SK-N-SH treated with all-trans-retinoic acid at 6 μM for 48 hours (cell line): Measurements from ENCODE around the gene SCYGR3.

Experiments
- ARNTL ChIP-seq: fragments of 450-650 bp; formaldehyde crosslinking; IDR thresholded peaks from 2 replicates; pipeline ENCODE4 v1.5.0; 2020; ENCODE audit warnings: low read depth, mild to moderate bottlenecking, moderate library complexity, borderline replicate concordance
- BACH2 ChIP-seq: fragments of 250-450 bp; sonication (Bioruptor Pico); IDR thresholded peaks from 2 replicates; pipeline ENCODE4 v1.9.0; 2021; ENCODE audit warnings: mild to moderate bottlenecking, borderline replicate concordance
- CREB5 ChIP-seq: fragments of 250-450 bp; sonication (Bioruptor Pico); IDR thresholded peaks from 2 replicates; pipeline ENCODE4 v1.5.1; 2020; ENCODE audit warnings: low read depth, mild to moderate bottlenecking, moderate library complexity
- CSDC2 ChIP-seq: fragments of 250-450 bp; sonication (Bioruptor Pico); IDR thresholded peaks from 2 replicates; pipeline ENCODE4 v1.5.0; 2020; ENCODE audit warnings: mild to moderate bottlenecking, moderate library complexity
- PATZ1 ChIP-seq: fragments of 250-450 bp; sonication (Bioruptor Pico); IDR thresholded peaks from 2 replicates; pipeline ENCODE4 v1.8.0; 2020; ENCODE audit warnings: mild to moderate bottlenecking, moderate library complexity, borderline replicate concordance
- RARB ChIP-seq: fragments of 250-450 bp; sonication (Bioruptor Pico); IDR thresholded peaks from 2 replicates; pipeline ENCODE4 v1.8.0; 2021; ENCODE audit warnings: mild to moderate bottlenecking, moderate library complexity
- SNAI2 ChIP-seq: fragments of 250-450 bp; sonication (Bioruptor Pico); IDR thresholded peaks from 2 replicates; pipeline ENCODE4 v1.5.0; 2020; ENCODE audit warnings: mild to moderate bottlenecking, moderate library complexity
- TCF4 ChIP-seq: fragments of 250-450 bp; sonication (Bioruptor Pico); IDR thresholded peaks from 2 replicates; pipeline ENCODE4 v1.8.0; 2021; ENCODE audit warnings: mild to moderate bottlenecking, moderate library complexity, borderline replicate concordance
- ZC3H10 ChIP-seq: fragments of 250-450 bp; sonication (Bioruptor Pico); IDR thresholded peaks from 2 replicates; pipeline ENCODE4 v1.5.1; 2021; ENCODE audit warnings: mild to moderate bottlenecking, moderate library complexity
- ZNF565 ChIP-seq: fragments of 450-650 bp; formaldehyde crosslinking; conservative IDR thresholded peaks from 2 replicates; pipeline ENCODE4 v1.5.0; 2020; ENCODE audit warnings: low read depth, mild to moderate bottlenecking, moderate library complexity
- ZNF8 ChIP-seq: fragments of 450-650 bp; formaldehyde crosslinking; IDR thresholded peaks from 2 replicates; pipeline ENCODE4 v1.5.0; 2020; ENCODE audit warnings: mild to moderate bottlenecking, moderate library complexity

GRCh38 chr2:227615181-227615580 lies 541 bp upstream of the SCYGR3 start:
- TF ChIP-seq ARNTL (no peak), ZNF8 (CRISPR knock-in tag) (no peak), CREB5 (no peak), CSDC2 (CRISPR knock-in tag) (no peak), ZC3H10 (CRISPR knock-in tag) (no peak), PATZ1 (CRISPR knock-in tag) (no peak), BACH2 (CRISPR knock-in tag) (no peak), ZNF565 (no peak), SNAI2 (CRISPR knock-in tag) (no peak), TCF4 (CRISPR knock-in tag) (no peak), RARB (CRISPR knock-in tag) (no peak)
